GM21717 (cell line): ENCODE results near the gene LRRC61.
A peak's percentile ranks its signal among the peaks of the same experiment; 100 is the strongest.

Experiments used
- ATAC-seq: cut with Tn5 transposase; IDR thresholded peaks from one replicate; pipeline ENCODE4 v1.9.1; 2021; ENCODE audit warnings: mild to moderate bottlenecking, moderate library complexity; ENCODE audit not compliant: unreplicated experiment

Gene LRRC61

GRCh38 chr7:150346922-150347321, 23.8 kb downstream of the LRRC61 start:
- ATAC-seq = no peak

DNA sequence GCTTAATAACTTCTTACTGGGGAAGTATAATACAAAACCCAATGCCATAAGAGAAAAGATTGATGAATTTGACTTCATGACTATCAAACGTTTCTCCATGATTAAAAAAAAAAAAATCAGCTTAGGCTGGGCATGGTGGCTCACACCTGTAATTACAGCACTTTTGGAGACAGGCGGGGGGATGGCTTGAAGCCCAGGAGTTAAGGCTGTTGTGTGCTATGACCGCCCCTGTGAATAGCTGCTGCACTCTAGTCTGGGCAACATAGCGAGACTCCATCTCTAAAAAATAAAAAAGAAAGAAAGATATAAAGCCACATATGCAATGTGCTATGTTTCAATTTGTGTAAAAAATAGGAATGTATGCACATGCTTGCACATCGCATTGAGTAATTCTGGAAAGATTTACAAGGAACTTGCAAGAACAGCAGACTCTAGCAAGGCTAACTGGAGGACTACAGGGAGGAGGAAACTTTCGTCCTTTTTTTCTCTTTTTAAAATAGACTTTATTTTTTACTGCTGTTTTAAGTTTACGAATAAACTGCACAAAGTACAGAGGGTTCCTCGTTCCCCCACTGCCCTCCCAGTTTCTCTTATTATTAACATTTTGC, 28.5 kb downstream of the LRRC61 start:
- no peak for ATAC-seq

GRCh38 chr7:150355666-150356059, 32.5 kb downstream of the LRRC61 start:
- ATAC-seq = no peak

DNA sequence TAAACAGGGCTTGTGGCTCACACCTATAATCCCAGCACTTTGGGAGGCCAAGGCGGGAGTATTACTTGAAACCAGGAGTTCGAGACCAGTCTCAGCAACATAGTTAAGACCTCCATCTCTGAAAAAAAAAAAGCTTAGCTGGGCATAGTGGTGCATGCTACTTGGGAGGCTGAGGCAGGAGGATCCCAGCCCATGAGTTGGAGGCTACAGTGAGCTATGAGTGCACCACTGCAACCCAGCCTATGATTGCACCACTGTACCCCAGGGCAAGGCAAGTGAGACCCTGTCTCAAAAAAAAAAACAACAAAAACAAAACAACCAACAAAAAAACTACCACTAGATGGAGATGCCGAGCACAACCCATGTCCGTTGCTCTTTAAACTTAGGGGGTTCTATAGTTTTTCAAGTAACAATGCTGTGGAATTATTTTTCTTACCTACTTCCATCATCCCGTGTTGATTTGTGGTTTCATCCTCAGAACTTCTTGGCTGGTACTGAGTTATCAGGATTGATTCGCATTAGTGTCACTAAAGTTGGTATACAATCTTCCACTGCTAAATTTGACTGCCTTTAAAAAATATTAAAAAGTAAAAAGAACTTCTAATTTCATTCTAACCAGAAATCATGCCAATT, 33.2 kb downstream of the LRRC61 start:
- ATAC-seq = no peak

- peak; percentile 57 for ATAC-seq
Observed at GRCh38 chr7:150357270-150357669, 34.1 kb downstream of the LRRC61 start.

DNA sequence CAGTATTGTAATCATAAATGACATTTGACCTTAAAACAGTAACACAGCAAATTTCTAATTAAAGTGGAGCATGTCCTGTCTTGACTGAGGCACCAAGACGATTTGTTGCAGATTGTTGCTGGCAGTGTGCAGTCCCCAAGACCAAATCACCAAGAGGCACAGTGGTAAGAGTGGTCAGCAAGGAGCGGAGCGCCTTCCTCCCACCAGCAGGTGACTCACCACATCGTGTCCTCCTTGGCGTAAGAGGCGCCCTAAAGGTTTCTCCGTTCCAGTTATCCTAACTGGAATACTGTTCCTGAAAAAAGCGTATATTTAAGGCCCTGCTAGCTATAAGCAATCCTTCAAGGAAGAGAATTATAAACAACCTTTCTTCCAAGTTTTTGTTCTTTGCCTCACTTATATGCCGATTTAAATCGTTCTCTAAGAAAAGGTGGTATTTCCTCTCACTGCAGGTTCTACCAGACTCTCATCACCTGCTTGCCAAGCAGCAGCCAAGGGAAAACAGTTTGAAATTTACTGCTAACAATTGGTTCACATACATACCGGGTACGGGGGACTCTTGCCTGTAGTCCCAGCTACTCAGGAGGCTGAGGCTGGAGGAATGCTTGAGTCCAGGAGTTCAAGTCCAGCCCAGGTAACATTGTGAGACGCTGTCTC, 34.7 kb downstream of the LRRC61 start:
- ATAC-seq = no peak

GRCh38 chr7:150358433-150358832, 35.3 kb downstream of the LRRC61 start:
- no peak for ATAC-seq

DNA sequence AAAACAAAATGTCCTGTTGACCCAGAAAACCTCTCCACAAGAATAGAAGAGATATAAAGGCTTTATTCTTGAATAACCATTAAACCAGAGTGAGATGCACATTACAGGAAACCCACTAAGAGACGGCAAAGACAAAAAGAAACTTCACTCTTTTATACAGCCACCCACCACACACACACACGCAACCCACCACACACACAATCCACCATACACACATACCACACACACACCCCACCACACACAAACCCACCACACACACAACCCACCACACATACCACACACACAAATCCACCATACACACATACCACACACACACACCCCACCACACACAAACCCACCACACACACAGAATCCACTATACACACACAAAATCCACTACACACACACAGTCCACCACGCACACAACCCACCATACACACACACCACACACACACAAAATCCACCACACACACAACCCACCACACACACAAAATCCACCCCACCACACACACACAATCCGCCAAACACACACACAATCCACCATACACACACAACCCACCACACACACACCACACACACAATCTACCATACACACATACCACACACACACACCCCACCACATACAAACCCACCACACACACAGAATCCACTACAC, 36.0 kb downstream of the LRRC61 start:
- no peak for ATAC-seq

DNA sequence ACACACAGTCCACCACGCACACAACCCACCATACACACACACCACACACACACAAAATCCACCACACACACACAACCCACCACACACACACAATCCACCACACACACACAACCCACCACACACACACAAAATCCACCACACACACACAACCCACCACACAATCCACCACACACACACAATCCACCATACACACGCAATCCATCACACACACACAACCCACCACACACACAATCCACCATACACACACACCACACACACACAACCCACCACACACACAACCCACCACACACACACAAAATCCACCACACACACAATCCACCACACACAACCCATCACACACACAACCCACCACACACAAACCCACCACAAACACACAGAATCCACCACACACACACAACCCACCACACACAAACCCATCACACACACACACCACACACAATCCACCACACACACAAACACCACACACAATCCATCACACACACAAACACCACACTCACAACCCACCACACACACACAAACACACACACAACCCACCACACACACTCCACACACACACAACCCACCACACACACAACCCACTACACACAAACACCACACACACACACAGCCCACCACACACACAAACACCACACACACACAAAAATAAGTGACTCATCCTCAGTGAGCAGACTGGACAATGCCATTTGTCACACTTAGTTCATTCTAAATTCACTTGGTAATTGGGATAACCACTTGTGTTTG, 36.6 kb downstream of the LRRC61 start:
- ATAC-seq = no peak

GRCh38 chr7:150360363-150361058, 37.4 kb downstream of the LRRC61 start:
- no peak for ATAC-seq

GRCh38 chr7:150361402-150361801, 38.2 kb downstream of the LRRC61 start:
- ATAC-seq = no peak

DNA sequence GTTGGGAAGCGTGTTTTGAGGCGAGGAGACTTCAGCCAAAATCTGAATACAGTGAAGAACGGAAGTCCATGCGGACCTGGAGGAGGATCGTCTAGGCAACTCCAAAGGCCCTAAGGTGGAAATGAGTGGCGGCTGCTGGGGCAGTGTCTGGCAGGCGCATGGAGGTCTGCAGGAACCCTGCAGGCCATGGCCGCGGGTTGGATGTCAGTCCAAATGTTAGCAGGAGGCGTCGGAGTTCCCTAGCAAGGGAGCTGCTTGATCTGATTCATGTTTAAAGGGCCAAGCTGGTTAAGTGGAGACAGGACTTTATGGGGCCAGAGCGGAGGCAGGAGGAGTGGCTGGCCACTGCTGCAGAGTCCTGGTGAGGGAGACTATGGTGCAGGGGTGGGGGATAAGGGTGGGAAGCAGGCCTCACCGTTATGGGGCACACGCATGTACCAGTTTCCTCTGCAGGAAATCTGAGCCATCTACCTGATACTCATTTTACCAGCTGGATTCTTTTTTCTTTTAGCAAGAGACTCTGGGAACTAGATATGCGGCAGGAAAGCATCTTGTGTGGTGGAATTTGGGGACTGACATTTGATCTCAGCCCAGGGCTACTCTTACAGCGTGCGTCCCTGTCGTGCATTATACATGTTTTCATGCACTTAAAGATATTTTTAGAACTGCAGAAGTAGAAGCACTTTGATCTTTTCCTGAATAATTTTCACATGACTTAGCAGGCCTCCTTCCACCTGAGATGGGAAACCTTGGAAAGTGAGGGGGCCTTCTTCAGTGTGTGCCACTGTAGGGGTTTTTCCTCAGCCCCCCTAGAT, 38.9 kb downstream of the LRRC61 start:
- no peak for ATAC-seq

DNA sequence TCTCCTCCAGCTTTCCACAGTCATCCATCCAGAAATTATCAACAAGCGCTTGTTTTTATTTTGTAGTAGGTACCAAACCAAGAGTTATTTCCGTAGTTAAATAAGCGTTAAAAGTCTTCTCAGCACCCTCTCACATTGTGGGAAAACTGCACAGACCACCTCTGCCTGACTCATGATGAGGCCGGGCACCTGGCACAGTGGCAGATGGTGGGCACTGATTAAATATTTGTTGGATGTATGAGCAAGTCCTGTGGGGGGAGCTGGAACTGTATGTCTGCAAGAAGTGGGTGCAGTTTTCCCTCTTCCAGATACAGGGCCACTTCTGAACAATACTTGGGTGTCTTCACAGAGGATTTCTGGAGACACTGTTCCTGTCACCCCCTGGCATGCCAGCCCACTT, 40.2 kb downstream of the LRRC61 start:
- ATAC-seq = no peak

GRCh38 chr7:150363872-150364271, 40.7 kb downstream of the LRRC61 start:
- ATAC-seq = no peak

GRCh38 chr7:150365194-150365593, 42.0 kb downstream of the LRRC61 start:
- ATAC-seq = no peak

GRCh38 chr7:150365673-150366398, 42.7 kb downstream of the LRRC61 start:
- no peak for ATAC-seq

DNA sequence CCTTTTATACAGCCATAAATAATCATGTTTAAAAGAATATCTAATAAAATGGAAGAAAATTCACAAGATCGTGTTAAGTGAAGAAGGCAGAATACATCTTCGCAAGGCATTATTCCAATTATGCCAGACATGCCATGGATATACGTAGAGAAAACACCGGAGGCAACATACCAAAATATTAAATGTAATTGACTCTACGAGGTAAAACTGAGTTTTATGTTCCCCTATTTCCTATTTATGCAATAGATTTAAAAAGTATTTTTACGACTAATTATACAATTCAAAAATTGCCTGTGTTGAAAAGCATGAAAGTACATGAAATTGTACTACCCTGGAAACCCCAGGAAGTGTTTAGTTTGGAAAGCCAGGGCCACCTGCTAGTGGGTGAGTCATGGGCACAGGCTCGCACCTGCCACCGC, 44.5 kb downstream of the LRRC61 start:
- ATAC-seq = no peak

GRCh38 chr7:150368096-150368883, 45.1 kb downstream of the LRRC61 start, which contains the start of gene REPIN1:
Gene REPIN1 (plus strand): TSS chr7:150368822. CDS start chr7:150369712, 890 bp downstream.
- peak; percentile 46 for ATAC-seq
